GM23338 (cell line): ENCODE data around the gene SIRT1. TPM values are rescaled to one million over a fixed set of nuclear protein-coding genes. Genes with fewer than 3 reads are reported as not detected.

Experiments used
- ATAC-seq: fragments of 200-7000 bp; cut with Tn5 transposase; 3 replicates; pipeline ENCODE4 v1.9.1; 2020
- DNase-seq: peaks from one replicate; pipeline ENCODE4 v3.0.0-alpha.2; 2015; ENCODE audit warnings: low spot score
- H2AFZ ChIP-seq: fragments of 200-600 bp; sonication (generic); 2 replicates; pipeline ENCODE4 v1.8.0; 2016; ENCODE audit warnings: antibody characterized with exemption, mild to moderate bottlenecking, moderate library complexity
- H3F3A ChIP-seq: fragments of 200-600 bp; sonication (generic); replicated peaks from 2 replicates; pipeline ENCODE4 v1.8.0; 2017; ENCODE audit warnings: antibody characterized with exemption, mixed run types, low read depth
- H3K27ac ChIP-seq: fragments of 200-600 bp; sonication (generic); 2 replicates; pipeline ENCODE4 v1.6.1; 2016; ENCODE audit warnings: low read depth
- H3K27me3 ChIP-seq: fragments of 200-600 bp; sonication (generic); 2 replicates; pipeline ENCODE4 v1.8.0; 2016; ENCODE audit warnings: mild to moderate bottlenecking, mixed run types, moderate library complexity; ENCODE audit not compliant: insufficient read depth
- H3K36me3 ChIP-seq: fragments of 200-600 bp; sonication (generic); 2 replicates; pipeline ENCODE4 v1.8.0; 2016; ENCODE audit warnings: mild to moderate bottlenecking; ENCODE audit not compliant: insufficient read depth
- H3K4me1 ChIP-seq: fragments of 200-600 bp; sonication (generic); 2 replicates; pipeline ENCODE4 v1.8.0; 2016; ENCODE audit warnings: mild to moderate bottlenecking, moderate library complexity; ENCODE audit not compliant: insufficient read depth
- H3K4me2 ChIP-seq: fragments of 200-600 bp; sonication (generic); 2 replicates; pipeline ENCODE4 v1.7.1; 2017; ENCODE audit warnings: mixed run types
- H3K4me3 ChIP-seq: fragments of 200-600 bp; sonication (generic); 2 replicates; pipeline ENCODE4 v1.6.1; 2016; ENCODE audit warnings: mixed run types
- H3K79me2 ChIP-seq: fragments of 200-600 bp; sonication (generic); replicated peaks from 2 replicates; pipeline ENCODE4 v1.8.0; 2017; ENCODE audit warnings: mild to moderate bottlenecking; ENCODE audit not compliant: insufficient read depth
- H3K9me2 ChIP-seq: fragments of 200-600 bp; sonication (generic); 2 replicates; pipeline ENCODE4 v1.8.0; 2017; ENCODE audit not compliant: insufficient read depth
- H4K20me1 ChIP-seq: fragments of 200-600 bp; sonication (generic); replicated peaks from 2 replicates; pipeline ENCODE4 v1.8.0; 2017; ENCODE audit warnings: mild to moderate bottlenecking; ENCODE audit not compliant: insufficient read depth
- H3K27ac Mint-ChIP-seq: 2 replicates; pipeline ENCODE4 v1.8.0; 2020; ENCODE audit warnings: inconsistent platforms, mild to moderate bottlenecking, moderate library complexity, mixed read lengths
- H3K27me3 Mint-ChIP-seq: 3 replicates; pipeline ENCODE4 v1.8.0; 2022; ENCODE audit warnings: low read depth, mild to moderate bottlenecking, moderate library complexity, mixed read lengths, inconsistent platforms; ENCODE audit not compliant: insufficient read depth, poor library complexity
- H3K36me3 Mint-ChIP-seq: 3 replicates; pipeline ENCODE4 v1.8.0; 2021; ENCODE audit warnings: low read depth, mild to moderate bottlenecking, inconsistent platforms, moderate library complexity, mixed read lengths
- H3K4me1 Mint-ChIP-seq: 3 replicates; pipeline ENCODE4 v1.8.0; 2020; ENCODE audit warnings: mild to moderate bottlenecking, inconsistent platforms, mixed read lengths
- H3K4me3 Mint-ChIP-seq: 3 replicates; pipeline ENCODE4 v1.8.0; 2021; ENCODE audit warnings: moderate library complexity, mild to moderate bottlenecking, inconsistent platforms, mixed read lengths
- H3K9me3 Mint-ChIP-seq: 3 replicates; pipeline ENCODE4 v1.8.0; 2020; ENCODE audit warnings: moderate library complexity, mild to moderate bottlenecking, inconsistent platforms, mixed read lengths
- CREB1 ChIP-seq: fragments of 250-450 bp; sonication (Bioruptor Pico); IDR thresholded peaks from 2 replicates; pipeline ENCODE4 v1.5.0; 2020; ENCODE audit warnings: low read depth, mild to moderate bottlenecking, moderate library complexity
- CTCF ChIP-seq, 2 experiments: fragments of 200-600 bp in 1 of 2; sonication (generic) in 1 of 2; conservative IDR thresholded peaks; 2 replicates each; pipeline versions ENCODE4 v1.5.1 to v1.6.1; 2016 to 2017; ENCODE audit warnings: antibody characterized with exemption in 2 of 2, low read depth in 2 of 2, mild to moderate bottlenecking in 2 of 2, moderate library complexity in 1 of 2
- ETS1 ChIP-seq: IDR thresholded peaks from 2 replicates; pipeline ENCODE4 v1.6.1; 2016; ENCODE audit warnings: antibody characterized with exemption
- EZH2 ChIP-seq: fragments of 200-600 bp; sonication (generic); IDR thresholded peaks from one replicate; pipeline ENCODE4 v1.8.0; 2017; ENCODE audit warnings: antibody characterized with exemption, mild to moderate bottlenecking, low read depth; ENCODE audit not compliant: unreplicated experiment
- EZH2phosphoT487 ChIP-seq: fragments of 200-600 bp; sonication (generic); IDR thresholded peaks from one replicate; pipeline ENCODE4 v1.8.1; 2018; ENCODE audit warnings: antibody characterized with exemption; ENCODE audit not compliant: unreplicated experiment
- JUNB ChIP-seq: IDR thresholded peaks from one replicate; pipeline ENCODE4 v1.6.1; 2016; ENCODE audit warnings: antibody characterized with exemption; ENCODE audit not compliant: unreplicated experiment
- NANOG ChIP-seq: IDR thresholded peaks from 2 replicates; pipeline ENCODE4 v1.6.1; 2016; ENCODE audit warnings: antibody characterized with exemption, borderline replicate concordance
- POLR2AphosphoS5 ChIP-seq: IDR thresholded peaks from 2 replicates; pipeline ENCODE4 v1.6.1; 2016; ENCODE audit warnings: antibody characterized with exemption, low read depth
- REST ChIP-seq: IDR thresholded peaks from one replicate; pipeline ENCODE4 v1.6.1; 2018; ENCODE audit warnings: antibody characterized with exemption; ENCODE audit not compliant: unreplicated experiment
- STAT1 ChIP-seq: IDR thresholded peaks from one replicate; pipeline ENCODE4 v1.6.1; 2016; ENCODE audit warnings: antibody characterized with exemption; ENCODE audit not compliant: unreplicated experiment
- ZNF114 ChIP-seq: fragments of 250-450 bp; sonication (Bioruptor Pico); IDR thresholded peaks from 2 replicates; pipeline ENCODE4 v1.5.0; 2020; ENCODE audit warnings: mild to moderate bottlenecking, moderate library complexity
- ZNF331 ChIP-seq: fragments of 250-450 bp; sonication (Bioruptor Pico); IDR thresholded peaks from 2 replicates; pipeline ENCODE4 v1.5.0; 2020; ENCODE audit warnings: low read depth, mild to moderate bottlenecking, moderate library complexity
- ZNF462 ChIP-seq: fragments of 250-450 bp; sonication (Bioruptor Pico); IDR thresholded peaks from 2 replicates; pipeline ENCODE4 v1.5.0; 2020; ENCODE audit warnings: mild to moderate bottlenecking, moderate library complexity
- polyA plus RNA-seq: library from polyadenylated mRNA; unstranded; fragments of >200 nt; fragmentation: Nextera tagmentation; extraction: Ambion mirVana; gene quantifications from 2 replicates; pipeline ENCODE4 v1.2.1, GENCODE V29; 2016
- total RNA-seq: library from RNA; depleted of rRNA; stranded (reverse); fragments of >200 nt; shearing (Covaris generic); gene quantifications from 2 replicates; pipeline ENCODE4 v1.2.3, GENCODE V29; 2014

SIRT1 gene
- total and polyA plus RNA-seq, 2 experiments from 2014 or later: 35.9 to 61.6 TPM

- no peaks in the 10 kb centered on the region for H4K20me1 ChIP-seq
- no peak overlapping the region for H3K27ac Mint-ChIP-seq
- H3K4me1 Mint-ChIP-seq: no peaks in the 10 kb centered on the region
- H2AFZ ChIP-seq: no peak overlapping the region
- no peaks in the 10 kb centered on the region for H3K4me1 ChIP-seq
- ATAC-seq (no peak), DNase-seq (no peak)
- H3K27me3 Mint-ChIP-seq: peaks cover 8% of the 10 kb centered on the region
- H3K4me2 ChIP-seq: no peak overlapping the region
- H3K27me3 ChIP-seq: no peaks in the 10 kb centered on the region
- no peaks in the 10 kb centered on the region for H3F3A ChIP-seq
- no peak for TF ChIP-seq ZNF114 (CRISPR knock-in tag)
- no peak for TF ChIP-seq POLR2AphosphoS5
- TF ChIP-seq JUNB: no peak
- no peak for TF ChIP-seq ZNF331 (CRISPR knock-in tag)
- no peak for TF ChIP-seq STAT1
- TF ChIP-seq CREB1 (CRISPR knock-in tag): no peak
- no peak for TF ChIP-seq REST
- TF ChIP-seq ZNF462: no peak
- TF ChIP-seq EZH2: no peak
- no peak for TF ChIP-seq NANOG
- TF ChIP-seq EZH2phosphoT487: no peak
- no peak for TF ChIP-seq ETS1
- no peak for TF ChIP-seq CTCF (conservative IDR thresholded peaks at IDR 0.05; ENCODE audit: low read depth in 2 of 2)
- H3K36me3 Mint-ChIP-seq: peaks cover 7% of the 10 kb centered on the region; the same call in 1 of the 3 replicates
- no peaks in the 10 kb centered on the region for H3K36me3 ChIP-seq
- no peak overlapping the region for H3K4me3 ChIP-seq
- H3K9me3 Mint-ChIP-seq: peaks cover 20% of the 10 kb centered on the region
- no peaks in the 10 kb centered on the region for H3K9me2 ChIP-seq
- H3K27ac ChIP-seq: no peak overlapping the region
- no peaks in the 10 kb centered on the region for H3K79me2 ChIP-seq
- H3K4me3 Mint-ChIP-seq: no peak overlapping the region
Measured at GRCh38 chr10:67843284-67843683, 41.2 kb upstream of the SIRT1 start.
